NCI-H128 (cell line): ENCODE measurements around the gene TMEM119.

Source experiments
- DNase-seq: peaks from one replicate; lab custom pipeline; 2025; ENCODE audit not compliant: unreplicated experiment; lab: John Stamatoyannopoulos, UW

The TMEM119 gene, protein sequence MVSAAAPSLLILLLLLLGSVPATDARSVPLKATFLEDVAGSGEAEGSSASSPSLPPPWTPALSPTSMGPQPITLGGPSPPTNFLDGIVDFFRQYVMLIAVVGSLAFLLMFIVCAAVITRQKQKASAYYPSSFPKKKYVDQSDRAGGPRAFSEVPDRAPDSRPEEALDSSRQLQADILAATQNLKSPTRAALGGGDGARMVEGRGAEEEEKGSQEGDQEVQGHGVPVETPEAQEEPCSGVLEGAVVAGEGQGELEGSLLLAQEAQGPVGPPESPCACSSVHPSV

DNA sequence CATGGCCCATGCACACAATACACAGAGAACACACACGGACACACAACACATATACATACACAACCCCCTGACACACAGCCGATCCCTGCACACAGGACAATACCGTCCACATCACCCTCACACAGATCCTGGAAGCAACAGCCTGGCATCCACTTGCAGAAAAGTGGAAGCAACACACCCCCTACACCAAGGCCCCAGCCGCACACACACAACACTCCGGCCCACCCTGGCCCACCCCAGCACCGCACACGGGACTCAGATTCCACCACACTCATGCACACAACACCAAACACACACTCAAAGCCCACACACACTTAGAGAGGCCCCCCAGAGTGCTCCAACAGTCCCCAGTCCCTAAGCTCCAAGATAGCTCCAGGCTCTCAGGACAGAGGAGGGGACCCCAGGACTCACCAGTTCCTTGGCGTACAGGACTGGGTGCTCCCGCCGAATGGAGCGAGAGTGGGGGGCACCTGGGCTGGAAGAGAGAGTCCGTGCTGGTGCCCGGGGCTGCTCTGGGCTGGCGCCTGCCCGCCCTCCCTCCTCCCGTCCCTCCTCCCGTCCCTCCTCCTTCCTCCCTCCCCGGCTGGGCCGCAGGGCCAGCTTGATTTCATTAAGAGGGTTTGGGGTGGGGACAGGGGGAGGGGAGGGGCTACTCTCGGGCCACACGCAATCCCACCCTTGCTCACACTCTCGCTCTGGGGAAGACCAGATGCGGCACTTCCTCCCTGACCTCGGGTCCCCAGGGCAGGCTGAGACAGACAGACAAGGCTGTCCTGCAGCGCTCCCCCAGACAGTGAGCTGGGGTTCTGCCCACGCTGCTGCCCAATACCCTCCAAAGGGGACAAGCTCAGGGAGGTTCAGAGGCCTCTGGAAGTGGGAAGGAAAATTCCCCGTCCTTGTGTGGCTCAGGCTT, at the start of gene TMEM119:
TMEM119 (minus strand) TSS at position 526 of the 913 bp plus-strand sequence. CDS start 5,701 bp downstream, outside the sequence.
- DNase-seq, result no peak

DNA sequence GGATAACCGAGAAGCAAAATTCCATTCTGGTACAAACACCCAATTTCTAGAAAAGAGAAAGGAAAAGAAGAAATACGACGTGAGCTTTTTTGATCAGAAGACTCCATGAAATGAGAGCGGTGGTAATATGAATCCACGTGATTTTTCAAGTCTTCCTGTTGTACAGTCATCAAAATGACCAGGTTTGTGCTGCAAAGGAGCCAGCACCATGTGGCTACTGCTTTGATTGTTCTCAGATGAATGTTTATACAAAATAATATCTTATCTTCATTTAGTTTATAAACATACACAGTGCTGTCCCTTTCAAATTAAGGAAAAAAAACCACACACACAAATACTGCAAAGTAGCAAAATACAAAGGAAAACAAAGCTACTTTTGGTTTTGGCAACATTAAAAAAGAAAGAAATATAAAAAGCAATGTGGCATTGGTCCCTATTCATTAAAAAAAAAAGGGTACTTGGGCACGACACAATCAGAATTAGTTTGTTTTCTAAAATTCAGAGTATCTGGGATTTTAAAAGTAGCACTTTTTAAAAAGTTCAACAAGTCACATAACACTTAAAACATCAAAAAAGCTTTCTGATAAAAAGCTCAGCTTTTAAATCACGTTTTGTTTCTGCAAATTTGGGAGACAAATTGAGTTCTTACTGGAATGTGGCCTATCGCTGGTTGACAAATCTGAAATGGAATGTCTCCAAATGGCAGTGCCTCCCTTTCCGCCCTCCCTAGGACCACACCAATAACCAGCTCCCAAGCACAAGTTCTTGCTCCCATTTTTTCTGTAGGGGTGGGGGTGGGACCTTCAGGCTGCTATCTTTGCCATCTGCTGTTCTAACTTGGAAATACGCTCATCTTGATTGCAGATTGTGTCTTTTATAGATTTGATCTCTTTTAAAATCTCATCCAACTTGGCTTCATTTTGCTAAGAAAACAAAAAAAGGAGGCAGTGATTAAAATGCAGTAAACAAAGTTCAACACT, 49.0 kb upstream of the TMEM119 start:
- DNase-seq, result no peak

DNA sequence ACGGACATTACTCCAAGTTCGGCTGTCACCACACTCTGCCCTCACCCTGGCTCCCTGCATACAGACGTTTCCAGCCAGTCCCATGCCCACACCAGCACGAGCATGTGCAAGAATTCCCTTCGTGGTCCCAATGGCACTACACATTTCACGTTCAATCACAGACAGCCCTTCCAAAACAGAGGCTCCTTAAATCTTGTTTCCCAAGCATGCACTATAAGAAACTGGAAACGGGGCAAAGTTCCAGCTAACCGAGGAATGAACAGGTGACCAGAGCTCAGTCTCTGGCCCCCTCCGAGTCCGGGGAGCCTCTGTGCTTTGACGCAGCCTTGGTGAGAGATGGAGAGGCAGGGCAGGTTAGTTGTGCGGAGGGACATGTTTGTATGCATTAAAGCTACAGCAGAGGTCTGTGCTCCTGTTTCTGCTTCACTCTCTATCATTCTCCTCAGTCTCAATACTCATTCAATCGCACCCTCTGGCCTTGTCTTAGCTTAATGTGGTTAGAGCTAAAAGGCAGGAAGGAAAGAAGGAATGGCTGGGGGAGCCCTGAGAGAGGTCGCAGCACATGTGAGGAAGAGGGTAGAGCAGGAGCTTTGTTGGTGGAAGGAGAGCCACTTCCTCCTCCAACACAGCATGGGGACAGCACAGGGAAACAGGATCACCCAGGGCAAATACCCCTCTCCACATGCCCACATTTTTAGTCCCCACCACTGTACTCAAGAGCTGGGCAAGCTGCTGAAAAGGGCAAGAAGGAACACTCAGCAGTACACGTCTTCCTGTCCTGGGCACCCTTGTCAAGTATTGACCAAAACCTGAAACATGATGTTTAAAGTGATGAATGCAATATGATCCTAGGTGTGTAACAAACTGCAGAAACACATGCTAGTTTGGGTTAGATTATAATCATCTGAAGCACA, 48.1 kb upstream of the TMEM119 start:
- DNase-seq, result no peak

DNA sequence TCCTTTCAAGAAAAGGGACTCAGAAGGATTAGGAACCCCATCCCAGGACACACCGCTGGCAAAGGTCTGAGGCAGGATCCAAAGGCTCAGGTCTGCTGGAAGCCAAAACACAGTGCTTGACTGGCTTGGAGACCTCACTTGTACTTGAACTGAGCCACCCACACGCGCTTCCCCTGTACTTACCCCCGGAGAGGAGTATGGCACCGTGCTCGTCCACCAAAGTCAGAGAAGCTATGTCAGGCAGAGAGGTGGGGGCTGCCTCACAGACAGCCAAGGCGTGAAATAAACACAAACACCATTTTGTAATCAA, 46.9 kb upstream of the TMEM119 start:
- no peak for DNase-seq

DNA sequence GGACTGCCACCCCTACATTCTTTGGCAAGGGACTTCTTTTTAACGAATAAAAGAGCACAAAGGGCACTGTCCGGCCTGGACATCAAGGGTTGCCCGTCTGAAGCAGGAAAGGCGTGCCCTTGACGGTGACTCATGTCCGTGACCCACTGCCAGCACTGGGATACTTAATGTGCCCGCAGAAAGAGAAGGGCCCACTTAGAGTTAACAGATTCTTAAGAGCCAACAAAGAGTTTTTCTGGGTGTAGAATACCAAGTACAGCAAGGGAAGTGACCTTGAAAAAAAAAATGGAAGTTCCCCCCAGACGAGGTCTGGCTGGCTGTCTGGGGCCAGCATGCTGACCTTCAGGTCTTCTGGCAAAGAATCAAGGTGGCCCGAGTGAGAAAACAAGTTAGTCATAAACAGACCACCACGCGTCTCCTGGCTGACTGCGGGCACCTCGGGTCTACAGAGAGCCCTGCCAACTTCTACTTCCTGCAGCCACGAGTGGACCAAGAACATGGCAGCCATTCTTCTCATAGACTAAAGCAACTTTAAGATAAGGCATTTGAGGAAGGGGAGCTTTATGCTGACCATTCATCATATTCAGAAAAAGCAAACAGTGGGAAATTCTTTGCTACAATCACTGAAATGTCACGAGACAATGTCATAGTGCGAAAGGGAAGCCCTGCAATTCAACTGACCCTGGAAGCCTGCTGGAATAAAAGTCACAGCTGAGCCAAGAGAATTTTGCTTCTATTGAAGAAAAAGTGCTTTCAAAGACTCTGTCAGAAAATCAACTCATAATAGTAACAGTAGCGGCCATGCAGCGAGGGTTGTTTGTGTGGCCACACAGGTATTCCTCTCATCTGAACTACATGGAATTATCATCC, 46.3 kb upstream of the TMEM119 start:
- DNase-seq, result no peak

DNA sequence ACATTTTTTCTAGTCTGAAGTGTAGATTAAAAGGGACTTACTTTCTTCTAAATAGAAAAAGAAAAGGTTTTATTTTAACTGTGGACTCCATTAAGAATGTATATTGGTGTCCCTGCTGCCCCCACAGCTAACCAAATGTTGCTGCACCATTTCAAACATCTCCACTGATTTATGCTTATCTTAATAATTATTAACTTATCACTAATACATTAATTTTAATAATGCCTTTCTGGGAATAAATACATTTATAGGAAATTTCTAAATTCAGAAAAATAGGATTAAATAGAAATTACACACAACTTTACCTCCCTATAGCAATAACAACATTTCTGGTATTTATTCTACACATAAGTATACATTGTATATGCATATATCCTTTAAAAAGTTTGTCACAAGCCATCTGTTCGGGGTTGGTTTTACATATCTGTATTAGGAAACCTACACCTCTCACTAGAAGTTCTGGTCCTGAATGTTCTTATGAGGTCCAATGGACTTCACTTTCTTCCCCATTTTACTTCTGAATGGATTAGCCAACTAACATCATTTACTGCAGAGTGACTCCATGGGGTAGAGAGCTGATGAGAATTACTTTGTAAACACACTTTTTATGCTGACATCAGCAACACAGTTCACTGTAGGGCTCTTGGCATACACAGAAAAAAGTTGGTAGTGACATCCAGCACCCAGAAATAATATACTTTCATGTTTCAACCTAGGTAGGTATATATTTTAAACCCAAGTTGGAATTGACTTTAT, 45.2 kb upstream of the TMEM119 start:
- no peak for DNase-seq

DNA sequence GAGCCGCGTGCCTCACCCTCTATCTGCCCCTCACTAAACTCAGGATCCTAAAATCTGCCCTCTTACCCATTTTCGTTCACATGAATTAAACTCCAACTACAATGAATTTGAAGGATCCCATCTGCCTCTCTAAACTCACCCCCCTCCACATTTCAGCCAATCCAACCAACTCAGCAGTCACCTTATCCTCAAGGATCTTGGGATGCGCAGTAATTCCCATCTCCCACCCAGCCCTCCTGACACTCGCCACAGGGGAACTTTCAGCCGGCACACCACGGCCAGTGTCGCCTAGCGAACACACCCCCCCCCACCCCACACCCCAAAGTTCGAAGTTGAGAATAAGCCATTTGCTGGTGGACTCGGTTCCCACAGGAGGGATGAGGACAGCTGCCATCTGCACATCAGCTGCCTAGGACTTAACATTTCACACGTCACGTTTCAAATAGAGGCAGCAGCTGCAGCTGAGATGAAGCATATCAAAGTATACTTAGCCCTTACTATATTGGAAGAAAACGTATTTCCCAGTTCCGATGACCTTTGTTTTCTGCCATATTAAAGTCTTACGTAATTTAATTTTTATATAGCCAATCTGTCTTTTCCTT, 44.5 kb upstream of the TMEM119 start:
- DNase-seq, result no peak

DNA sequence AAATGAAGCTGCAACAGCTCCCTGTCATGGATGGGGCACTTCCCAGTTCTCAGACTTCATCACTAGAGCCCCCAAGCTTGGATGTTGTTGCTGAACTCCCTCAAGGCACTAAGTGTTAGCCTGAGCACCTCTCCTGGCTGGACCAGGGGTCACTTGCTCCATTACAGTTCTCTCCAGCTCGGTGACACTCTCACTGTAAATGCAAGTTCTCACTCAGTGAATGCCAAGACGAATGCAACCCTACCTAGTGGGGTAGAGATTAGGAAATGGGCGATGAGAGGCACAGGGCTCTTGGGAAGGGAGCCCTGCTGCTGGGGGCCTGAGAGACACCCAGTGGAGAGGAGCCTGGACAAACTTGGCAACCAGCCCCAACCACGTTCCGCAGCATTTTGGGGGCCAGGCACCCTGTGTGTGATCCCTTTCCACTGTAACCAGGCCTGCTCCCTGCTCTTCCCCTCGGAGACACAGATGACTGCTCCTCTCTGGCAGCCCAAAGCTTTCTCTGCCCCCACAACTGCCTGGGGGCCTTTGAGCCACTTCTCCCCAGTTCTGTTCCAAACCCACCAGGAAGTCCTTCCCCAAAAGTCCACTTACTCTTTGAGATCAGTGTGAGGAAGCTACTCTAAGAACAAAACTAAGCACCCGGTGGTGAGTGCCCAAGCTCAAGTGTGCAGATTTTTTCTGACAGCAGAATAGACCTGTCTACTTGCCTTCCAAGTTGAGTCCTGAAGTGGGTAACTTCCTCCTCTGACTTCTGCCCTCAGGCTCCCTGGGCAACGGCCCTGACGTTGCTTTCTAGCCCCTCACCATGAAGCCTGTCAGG, 43.8 kb upstream of the TMEM119 start:
- no peak for DNase-seq

DNA sequence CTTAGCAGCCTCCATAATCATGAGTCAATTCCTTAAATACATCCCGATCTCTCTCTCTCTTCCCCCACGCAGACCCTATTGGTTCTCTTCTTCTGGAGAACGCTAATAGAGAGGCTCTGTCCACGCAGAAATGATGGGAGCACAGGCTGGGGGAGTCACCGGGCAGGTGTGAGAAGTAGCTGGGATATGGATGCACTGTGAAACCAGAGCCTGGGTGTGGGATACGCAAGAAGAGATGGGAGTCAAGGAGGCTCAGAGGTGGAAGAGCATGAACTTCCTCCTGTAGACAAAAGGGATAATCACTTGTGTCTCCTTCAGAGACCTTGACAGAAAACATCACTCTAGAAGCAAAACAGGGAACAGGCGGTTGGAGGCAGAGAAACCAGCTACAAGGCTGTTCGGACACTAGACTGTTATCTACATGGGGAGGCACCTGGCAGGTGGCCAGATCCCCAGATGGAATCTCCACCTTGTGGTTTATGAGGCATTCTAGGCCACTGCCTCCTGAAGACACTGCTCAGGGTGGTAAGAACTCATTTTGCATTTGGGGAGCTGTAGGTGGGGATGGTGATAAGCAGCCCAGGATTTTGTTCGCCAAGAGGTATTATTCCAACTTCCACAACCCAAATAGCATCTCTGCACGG, 43.0 kb upstream of the TMEM119 start:
- no peak for DNase-seq

DNA sequence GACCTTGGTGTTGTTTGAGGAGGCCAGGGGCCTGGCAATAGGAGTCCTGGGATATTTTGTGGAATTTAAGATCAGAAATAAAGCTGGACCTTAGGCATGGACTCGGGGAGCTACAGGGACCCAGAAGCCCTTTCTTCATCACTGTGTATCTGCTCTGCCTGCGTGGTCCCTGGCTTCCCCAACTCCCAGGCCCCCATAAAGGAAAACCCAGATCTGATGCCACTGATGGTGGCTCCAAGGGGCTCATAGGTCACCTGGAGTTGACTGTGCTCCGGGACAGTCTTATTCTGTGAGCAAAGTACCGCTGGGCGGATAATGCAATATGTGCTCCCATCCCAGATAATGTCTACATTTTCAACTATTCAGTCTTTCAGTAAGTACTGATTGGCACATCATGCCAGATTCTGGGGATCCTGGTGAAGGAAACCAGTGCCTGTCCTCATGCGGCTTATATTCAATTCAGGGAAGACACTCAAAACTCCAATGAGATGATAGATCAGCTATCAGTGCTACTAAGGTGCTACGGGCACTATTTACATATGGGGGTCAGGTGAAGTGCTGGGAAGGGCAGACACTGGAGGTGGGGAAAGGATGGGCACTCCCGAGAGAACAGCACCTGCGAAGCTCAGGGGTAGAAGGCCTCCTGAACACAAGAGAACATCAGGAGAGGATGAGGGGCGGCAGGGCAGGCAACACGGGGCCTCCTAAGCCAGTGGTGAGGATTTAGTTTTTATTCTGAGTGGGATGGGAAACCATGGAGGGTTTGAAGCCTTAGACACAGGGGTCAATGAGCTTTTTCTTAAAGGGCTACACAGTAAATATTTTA, 41.3 kb upstream of the TMEM119 start:
- no peak for DNase-seq

DNA sequence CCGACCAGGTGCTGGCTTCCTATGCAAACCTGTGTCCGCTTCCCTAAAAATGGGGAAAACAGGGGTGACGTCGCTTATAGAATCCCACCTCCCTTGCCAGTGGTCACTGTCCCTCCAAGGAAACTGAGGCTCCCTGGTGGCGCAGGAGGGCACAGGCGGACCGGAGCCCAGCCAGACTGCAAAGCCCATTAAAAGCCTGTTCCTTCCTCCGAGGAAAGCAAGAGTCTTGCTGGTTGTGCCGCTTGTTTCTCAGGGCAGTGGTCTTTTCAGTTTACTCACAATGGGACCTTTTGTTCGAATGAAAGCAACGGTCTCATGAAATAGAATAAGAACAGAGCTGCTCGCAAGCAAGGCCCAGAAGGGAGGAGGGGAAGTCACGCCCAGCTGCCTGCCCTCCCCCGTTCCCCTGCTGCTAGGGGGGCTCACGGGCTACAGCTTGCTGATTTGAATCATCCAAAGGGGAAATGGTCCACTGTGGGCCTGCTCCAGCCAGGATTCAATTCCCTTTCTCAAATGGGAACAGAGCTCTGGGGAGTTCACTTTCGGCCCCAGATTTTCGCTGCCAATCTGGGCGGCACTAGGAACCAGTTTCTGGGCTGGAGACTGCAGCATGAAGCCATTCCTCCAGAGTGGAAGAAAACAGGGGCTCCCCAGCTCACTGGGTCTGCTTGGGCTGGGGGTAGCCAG, 40.4 kb upstream of the TMEM119 start:
- DNase-seq, result no peak

DNA sequence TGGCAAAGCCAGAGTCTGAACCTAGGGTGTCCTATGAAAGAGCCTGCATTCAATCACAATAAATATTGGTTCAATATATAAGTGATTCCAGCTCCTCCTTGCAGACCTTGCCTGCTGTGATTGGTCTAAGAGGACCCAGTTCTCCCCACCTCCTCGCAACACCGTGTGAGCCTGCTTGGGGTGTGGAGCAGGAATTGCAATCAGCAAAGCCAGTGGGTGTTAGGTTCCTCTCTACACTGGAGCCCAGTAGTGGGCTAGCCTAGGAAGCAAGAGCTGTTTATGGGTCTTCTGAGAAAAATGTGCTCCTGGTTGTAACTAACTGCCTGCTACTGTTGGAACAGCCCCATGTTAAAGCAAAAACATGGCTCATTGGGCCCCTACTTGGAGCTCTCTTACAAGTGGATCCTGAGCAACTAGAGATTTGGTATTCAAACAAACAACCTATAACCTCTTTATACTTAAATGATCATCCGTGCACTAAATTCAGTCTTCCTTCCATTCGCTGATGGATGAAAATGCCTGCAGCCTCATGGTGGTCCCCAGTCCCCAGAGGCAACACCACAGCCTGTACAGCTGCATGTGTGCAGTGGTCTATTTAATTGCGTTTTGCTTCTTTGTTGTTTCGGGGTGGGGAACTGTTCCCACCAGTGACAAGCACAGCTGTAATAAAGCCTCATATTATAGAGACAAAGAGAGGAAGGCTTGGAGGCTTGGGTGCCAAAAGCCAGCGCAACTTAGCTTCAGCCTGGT, 39.5 kb upstream of the TMEM119 start:
- no peak for DNase-seq

DNA sequence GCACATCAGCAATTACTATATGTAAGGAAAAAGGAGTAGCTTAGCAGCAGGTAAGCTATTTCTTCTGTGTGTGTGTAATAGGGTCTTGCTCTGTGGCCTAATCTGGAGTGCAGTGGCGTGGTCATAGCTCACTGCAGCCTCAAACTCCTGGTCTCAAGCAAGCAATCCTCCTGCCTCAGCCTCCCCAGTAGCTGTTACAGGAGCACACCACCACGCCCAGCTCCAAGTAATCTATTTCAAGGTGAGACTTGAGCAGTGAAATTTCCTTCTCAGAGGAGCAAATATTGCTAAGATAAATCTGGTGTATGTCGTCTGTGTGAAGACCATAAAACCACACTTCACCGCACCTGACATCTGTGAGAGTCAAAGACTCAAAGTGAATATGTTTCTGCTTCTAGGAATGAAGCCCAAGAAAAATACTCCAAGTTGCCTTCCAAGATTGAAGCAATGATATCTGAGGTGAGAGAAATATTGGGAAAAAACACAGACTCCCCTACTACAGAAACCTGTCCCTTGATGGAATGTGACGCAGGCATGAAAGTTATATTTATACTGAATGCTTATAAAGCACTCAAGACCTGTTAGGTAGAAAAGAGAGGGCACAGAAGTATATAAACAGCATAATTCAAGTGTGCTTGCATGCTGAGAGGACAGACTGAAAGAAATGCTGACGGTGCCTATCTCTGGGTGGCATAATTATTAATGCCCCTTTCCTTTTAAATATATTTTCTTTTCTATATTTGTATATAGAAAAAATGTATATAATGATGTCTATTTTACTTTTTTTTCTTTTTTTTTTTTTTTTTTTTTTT, 38.3 kb upstream of the TMEM119 start:
- no peak for DNase-seq
